ENCODE measurements around the gene CSH1.
"Not testable (repeated sequence)": the region's sequence is repeated elsewhere in the genome, so short reads cannot be mapped to it uniquely, and the experiment has no call there.

CSH1 gene

DNA sequence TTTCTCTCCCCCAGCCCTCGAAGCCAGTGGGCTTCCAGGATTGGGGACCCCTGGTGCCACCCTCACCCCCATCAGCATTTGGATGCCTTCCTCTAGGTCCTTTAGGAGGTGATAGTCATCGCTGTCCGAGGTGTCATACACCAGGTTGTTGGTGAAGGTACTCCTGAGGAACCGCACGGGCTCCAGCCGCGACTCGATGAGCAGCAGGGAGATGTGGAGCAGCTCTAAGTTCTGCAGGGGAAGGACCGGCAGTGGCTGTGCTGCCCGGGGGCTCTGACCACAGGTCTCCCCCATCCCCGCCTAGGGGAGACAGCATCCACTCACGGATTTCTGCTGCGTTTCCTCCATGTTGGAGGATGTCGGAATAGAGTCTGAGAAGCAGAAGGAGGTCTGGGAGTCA is 13.7 kb upstream of the CSH1 start:
- H3K4me3 ChIP-seq = no peak overlapping the region
- H3K27ac ChIP-seq = no peak overlapping the region

DNA sequence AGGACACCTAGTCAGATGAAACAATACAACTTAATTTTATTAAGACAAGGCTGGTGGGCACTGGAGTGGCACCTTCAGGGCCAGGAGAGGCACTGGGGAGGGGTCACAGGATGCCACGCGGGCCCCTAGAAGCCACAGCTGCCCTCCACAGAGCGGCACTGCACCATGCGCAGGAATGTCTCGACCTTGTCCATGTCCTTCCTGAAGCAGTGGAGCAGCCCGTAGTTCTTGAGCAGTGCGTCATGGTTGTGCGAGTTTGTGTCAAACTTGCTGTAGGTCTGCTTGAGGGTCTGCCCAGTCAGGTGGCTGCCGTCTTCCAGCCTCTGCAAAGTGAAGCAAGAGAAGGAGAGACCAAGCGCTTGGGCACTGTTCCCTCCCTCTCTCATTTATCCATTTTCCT is 13.2 kb upstream of the CSH1 start:
- H3K4me3 ChIP-seq, H3K27ac ChIP-seq: not testable (repeated sequence)

DNA sequence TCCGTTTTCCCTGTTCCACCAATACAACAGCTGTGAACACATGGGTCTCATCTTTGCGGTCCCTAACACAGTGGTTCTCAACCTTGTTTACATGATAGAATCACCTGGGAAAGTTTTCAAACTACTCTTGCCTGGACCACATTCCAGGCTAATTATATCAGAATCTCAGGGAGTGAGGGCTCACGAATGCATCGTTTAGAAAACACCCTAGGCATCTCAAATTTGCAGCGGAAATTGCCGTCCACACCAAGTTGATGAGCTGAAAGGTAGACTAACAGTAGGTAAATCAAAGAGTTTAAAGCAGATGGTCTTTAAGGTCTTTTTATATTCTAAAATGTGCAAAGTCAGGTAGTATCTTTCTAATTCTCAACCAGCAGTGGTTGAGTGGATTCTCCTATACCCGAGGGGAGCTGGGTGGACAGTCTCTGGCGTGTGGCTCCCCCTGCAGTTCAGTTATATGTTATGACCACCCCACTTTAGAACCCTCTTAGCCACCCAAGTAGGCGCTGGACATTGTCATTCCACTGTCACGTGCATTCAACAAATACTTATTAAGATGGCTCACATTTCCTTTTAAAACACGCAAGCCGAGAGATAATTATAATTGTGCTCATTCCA is 10.9 kb upstream of the CSH1 start:
- H3K27ac ChIP-seq, H3K4me3 ChIP-seq: not testable (repeated sequence)

DNA sequence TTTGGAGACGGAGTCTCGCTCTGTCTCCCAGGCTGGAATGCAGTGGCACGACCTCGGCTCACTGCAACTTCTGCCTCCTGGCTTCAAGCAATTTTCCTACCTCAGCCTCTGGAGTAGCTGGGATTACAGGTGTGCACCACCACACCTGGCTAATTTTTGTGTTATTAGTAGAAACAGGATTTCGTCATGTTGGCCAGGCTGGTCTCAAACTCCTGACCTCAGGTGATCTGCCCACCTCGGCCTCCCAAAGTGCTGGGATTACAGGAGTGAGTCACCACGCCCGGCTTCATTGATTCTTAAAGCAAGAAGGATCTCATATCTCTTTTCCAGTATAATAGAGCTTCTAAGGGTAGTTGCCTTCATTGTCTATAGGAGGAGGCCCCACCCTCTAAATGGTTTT is 8.4 kb upstream of the CSH1 start:
- not testable (repeated sequence) for H3K4me3 ChIP-seq, H3K27ac ChIP-seq

DNA sequence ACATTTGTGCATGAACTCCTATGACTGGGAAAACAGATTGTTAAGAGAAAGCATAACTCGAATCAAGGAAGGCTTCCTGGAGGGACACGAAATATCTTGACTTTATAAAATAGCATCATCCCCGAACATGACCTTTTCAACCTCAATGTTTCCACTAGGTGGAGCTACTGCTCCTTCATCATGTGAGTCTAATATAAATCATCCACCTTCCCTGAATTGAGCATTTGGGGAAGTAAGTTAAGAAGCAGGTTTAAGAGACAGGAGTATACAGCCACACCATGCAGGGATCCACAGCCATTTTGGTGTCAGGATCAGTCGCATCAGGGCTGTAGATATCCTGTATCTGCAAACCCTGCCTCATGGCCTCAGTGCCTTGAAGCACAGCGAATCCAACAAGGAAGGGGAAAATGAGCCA is 7.4 kb upstream of the CSH1 start:
- H3K4me3 ChIP-seq, H3K27ac ChIP-seq: not testable (repeated sequence)

DNA sequence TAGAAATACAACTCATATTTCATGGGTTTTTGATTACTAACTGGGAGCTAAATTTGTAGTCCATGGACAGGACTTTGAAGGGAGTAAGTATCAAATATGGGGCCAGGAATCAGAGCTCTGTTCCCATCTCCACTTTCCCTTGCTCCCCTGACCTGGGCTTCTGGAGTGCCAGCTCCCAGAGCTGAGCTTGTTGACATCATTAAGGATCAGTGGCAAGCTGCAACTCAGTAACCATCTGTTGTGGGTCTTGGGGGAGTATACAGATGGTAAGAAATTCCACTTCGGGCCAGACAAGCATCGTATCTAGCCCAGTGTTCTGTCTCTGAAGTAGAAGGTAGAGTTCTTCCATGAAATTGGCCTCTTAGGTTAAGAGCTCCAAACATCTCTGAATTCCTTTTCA is 5.6 kb upstream of the CSH1 start:
- not testable (repeated sequence) for H3K4me3 ChIP-seq, H3K27ac ChIP-seq

DNA sequence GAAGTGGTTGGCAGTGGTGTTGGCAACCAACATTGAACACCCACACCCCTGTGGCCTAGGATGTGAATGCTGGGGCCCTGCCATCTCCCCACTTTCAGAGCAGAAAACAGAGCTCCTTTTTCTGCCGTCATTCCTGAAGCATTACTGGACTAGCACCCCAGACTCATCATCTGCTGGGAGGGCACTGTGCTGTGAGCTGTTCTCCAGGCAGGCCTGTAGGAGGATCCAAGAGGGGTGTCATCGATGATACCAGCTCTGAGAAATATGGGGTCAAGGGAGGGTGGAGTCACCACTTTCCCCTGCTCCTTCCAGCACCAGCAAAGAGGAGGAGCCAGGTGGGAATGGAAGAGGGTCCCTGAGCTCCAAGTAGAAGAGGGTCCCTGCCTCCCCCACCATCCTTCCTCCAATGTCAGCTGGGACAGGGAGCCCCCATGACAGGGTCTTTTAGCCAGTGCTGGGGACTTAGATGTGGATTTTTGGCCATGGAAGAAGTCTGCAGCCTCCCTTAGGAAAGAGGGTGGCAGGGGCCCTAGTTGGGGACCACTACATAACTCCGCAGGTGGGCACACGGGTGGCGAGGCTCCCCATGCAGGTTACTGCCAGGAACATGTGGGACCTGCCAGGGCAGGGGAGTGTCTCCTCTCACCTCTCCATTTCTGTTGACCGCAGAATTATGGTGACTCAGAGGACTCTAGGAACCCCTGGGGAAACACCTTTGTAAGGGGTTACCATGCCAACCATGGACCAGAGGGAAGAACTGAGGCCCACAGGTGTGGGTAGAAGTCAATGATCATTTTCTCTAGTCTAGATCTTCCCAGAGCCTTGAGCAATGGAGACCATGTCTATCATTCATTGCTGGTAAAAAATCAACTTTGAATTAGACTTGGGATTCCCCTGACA is 2.8 kb upstream of the CSH1 start:
- H3K27ac ChIP-seq, H3K4me3 ChIP-seq: not testable (repeated sequence)

DNA sequence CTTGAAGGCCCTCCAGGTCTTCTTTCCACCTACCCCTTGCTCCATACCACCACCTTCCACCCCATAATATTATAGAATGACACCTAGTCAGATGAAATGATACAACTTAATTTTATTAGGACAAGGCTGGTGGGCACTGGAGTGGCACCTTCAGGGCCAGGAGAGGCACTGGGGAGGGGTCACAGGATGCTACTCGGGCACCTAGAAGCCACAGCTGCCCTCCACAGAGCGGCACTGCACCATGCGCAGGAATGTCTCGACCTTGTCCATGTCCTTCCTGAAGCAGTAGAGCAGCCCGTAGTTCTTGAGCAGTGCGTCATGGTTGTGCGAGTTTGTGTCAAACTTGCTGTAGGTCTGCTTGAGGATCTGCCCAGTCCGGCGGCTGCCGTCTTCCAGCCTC is 1.6 kb downstream of the CSH1 start:
- H3K4me3 ChIP-seq, H3K27ac ChIP-seq: not testable (repeated sequence)

DNA sequence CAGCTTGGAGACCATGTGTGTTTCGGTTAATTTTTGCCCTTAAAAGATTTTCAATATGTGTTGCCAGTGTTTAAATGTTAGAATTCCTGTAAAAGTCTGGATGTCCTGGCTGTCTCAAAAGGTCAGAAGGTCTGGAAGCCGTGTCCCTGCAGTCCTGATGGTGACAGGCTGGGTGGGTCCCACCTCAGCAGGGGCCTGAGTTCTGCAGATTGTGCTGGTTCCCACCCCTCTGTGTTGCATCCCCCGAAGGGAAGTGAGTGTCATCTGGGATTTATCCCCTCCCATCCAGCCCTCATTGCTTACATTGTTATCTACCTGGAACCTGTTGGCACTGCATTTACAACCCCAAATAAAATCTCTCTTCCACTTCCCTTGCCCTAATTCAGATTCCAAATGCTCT is 2.4 kb downstream of the CSH1 start:
- not testable (repeated sequence) for H3K4me3 ChIP-seq, H3K27ac ChIP-seq

DNA sequence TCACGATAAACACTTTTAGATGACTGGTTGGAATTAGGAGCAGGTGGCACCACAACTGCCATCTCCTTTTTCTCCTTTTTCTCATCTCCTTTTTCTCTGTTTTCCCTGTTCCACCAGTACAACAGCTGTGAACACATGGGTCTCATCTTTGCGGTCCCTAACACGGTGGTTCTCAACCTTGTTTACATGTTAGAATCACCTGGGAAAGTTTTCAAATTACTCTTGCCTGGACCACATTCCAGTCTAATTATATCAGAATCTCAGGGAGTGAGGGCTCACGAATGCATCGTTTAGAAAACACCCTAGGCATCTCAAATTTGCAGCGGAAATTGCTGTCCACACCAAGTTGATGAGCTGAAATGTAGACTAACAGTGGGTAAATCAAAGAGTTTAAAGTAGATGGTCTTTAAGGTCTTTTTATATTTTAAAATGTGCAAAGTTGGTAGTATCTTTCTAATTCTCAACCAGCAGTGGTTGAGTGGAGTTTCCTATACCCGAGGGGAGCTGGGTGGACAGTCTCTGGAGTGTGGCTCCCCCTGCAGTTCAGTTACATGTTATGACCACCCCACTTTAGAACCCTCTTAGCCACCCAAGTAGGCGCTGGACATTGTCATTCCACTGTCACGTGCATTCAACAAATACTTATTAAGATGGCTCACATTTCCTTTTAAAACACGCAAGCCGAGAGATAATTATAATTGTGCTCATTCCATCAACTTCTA is 3.9 kb downstream of the CSH1 start:
- H3K4me3 ChIP-seq, H3K27ac ChIP-seq: not testable (repeated sequence)

DNA sequence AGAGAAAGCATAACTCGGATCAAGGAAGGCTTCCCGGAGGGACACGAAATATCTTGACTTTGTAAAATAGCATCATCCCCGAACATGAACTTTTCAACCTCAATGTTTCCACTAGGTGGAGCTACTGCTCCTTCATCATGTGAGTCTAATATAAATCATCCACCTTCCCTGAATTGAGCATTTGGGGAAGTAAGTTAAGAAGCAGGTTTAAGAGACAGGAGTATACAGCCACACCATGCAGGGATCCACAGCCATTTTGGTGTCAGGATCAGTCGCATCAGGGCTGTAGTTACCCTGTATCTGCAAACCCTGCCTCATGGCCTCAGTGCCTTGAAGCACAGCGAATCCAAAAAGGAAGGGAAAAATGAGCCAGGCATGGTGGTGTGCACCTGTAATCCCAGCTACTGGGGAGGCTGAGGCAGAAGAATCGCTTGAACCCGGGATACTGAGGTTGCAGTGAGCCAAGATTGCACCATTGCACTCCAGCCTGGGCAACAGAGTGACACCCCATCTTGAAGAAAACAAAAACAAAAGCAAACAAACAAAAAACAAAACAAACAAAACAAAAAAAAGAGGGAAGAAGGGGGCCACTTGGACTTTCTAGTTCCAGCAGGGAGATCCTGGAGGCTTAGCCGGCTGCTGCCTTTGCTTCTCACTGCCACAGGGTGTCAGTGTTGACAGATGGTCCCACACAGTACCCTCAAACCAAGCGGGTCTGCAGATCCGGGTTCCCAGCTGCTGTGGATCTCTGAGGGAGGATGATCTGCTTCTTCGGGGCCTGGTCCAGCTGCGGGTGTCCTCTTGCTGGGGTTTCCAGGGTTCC is 7.1 kb downstream of the CSH1 start:
- H3K27ac ChIP-seq, H3K4me3 ChIP-seq: not testable (repeated sequence)

DNA sequence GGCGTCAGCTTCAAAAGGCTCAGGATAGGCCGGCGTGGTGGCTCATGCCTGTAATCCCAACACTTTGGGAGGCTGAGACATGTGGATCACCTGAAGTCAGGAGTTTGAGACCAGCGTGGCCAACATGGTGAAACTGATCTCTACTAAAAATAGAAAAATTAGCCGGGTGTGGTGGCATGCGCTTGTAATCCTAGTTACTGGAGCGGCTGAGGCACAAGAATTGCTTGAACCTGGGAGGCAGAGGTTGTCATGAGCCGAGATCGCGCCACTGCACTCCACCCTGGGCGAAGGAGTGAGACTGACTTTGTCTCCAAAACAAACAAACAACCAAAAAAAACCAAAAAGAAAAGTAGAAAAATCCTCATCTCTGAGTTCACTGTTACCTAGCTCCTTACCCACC is 11.3 kb downstream of the CSH1 start:
- H3K27ac ChIP-seq, H3K4me3 ChIP-seq: not testable (repeated sequence)

DNA sequence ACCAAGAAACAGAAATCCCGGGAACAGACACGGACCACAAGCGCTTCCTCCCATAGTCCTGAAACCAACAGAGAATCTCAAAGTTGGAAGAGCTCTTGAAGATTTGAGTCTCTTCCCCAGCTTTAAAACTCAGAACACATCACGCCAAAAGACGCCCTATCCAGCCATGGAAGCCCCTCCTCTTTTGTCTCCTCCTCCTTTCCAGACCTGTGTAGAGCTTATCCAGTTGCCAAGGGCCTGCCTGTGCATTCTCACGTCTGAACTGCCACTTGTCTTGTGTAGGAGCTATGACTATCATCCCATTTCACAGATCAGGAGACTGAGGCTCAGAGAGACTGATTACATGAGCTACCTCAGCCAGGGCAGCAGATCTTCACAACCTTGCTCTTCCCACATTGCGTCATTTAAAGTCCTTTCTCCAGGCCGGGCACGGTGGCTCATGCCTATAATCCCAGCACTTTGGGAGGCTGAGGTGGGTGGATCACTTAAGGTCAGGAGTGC is 13.7 kb downstream of the CSH1 start:
- H3K4me3 ChIP-seq = not testable (repeated sequence)

DNA sequence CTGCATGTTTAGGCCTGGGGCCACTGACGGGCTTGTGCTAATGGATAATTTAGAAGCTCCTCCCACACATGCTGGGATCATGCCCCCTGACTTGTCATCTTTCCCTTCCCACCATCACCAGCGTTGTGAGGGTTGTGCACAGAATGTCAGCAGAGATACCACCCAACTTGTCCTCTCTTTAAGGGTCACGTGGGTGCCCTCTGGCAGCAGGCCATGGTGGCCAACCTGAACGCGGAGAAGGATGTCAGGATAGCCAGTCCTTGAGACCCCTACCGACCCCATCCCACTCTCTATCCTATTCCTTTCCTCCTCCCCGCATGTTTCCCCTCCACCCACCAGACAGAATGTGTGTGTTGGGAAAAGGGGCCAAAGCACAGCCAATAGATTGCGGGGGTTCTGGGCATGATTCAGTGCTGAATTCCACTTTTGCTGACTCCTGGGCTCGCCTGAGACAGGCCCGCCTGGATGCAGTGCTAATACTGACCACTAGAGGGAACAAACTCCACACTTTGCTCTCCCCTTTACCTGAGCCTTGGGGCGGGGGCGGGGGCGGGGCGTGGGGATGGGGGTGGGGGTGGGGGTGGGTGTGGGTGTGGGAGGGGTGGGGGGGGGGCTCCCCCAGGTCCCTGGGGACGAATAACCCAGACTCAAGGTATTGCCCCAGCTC is 14.3 kb downstream of the CSH1 start, which contains the start of gene GH2:
TSS of gene GH2 (minus strand) at position 10 of the 667 bp plus-strand sequence. CDS start 143 bp downstream, outside the sequence.
- no peak within 1 kb of the TSS for H3K27ac ChIP-seq
- no peak within 1 kb of the TSS for H3K4me3 ChIP-seq

More for the DNA sequence above, 13.7 kb downstream of the CSH1 start:
- not testable (repeated sequence) for H3K27ac ChIP-seq

DNA sequence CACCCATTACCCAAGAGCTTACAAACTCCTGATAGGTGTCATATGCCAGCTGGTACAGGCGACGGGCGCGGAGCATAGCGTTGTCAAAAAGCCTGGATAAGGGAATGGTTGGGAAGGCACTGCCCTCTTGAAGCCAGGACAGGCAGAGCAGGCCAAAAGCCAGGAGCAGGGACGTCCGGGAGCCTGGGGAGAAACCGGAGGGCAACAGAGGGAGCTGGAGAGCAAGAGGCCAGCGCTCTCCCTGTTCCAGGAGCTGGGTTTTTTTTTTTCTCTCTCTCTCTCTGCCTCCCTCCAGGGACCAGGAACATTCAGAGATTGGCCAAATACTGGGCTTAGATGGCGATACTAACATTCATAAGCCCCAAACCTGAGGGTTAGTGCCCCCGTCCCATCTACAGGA is 15.0 kb downstream of the CSH1 start:
- H3K4me3 ChIP-seq, H3K27ac ChIP-seq: not testable (repeated sequence)

DNA sequence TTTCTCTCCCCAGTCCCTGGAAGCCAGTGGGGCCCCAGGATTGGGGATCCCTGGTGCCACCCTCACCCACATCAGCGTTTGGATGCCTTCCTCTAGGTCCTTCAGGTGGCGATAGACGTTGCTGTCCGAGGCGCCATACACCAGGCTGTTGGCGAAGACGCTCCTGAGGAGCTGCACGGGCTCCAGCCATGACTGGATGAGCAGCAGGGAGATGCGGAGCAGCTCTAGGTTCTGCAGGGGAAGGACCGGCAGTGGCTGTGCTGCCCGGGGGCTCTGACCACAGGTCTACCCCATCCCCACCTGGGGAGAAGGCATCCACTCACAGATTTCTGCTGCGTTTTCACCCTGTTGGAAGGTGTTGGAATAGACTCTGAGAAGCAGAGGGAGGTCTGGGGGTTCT is 15.7 kb downstream of the CSH1 start:
- Histone ChIP-seq H3K4me3 (no peak overlapping the region), H3K27ac (no peak overlapping the region)

DNA sequence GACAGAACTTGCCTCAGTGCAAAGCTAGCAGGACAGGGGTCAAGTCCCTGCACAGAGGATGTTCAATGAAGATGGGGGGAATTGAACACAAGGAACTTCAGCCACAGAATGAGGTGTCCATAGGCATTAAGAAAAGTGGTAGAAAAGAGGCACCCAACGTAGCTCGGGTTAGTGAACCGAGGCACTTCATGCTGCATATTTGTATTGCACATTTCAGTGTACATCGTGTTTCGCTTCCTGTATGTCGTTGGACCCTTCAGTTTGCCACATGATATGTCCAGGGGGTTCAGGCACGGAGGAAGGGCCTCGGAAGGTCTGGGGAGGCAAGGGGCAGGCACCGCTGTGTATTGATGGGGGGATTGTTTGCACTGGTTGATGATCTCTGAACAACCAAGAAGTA is 18.0 kb downstream of the CSH1 start:
- H3K27ac ChIP-seq, H3K4me3 ChIP-seq: not testable (repeated sequence)

DNA sequence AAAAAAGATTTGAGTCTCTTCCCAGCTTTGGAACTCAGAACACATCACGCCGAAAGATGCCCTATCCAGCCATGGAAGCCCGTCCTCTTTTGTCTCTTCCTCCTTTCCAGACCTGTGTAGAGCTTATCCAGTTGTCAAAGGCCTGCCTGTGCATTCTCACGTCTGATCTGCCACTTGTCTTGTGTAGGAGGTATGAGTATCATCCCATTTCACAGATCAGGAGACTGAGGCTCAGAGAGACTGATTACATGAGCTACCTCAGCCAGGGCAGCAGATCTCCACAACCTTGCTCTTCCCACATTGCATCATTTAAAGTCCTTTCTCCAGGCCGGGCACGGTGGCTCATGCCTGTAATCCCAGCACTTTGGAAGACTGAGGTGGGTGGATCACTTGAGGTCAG is 21.7 kb downstream of the CSH1 start:
- not testable (repeated sequence) for H3K27ac ChIP-seq, H3K4me3 ChIP-seq

DNA sequence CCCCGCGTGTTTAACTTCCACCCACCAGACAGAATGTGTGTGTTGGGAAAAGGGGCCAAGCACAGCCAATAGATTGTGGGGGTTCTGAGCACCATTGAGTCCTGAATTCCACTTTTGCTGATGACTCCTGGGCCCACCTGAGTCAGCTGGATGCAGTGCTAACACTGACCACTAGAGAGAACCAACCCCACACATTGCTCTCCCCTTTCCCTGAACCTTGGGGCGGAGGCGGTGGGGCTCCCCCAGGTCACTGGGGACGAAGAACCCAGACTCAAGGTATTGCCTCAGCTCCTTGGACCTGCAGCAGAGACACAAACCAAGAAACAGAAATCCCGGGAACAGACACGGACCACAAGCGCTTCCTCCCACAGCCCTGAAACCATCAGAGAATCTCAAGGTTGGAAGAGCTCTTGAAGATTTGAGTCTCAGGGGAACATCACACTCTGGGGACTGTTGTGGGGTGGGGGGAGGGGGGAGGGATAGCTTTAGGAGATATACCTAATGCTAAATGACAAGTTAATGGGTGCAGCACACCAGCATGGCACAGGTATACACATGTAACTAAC is 22.2 kb downstream of the CSH1 start:
- not testable (repeated sequence) for H3K27ac ChIP-seq, H3K4me3 ChIP-seq
